Adrenal gland (tissue), 12 donors: ENCODE measurements around the gene NACC2. TPM values are rescaled to one million over a fixed set of nuclear protein-coding genes. Genes with fewer than 3 reads are reported as not detected.
A peak's percentile ranks its signal among the peaks of the same experiment; 100 is the strongest.

ENCODE experiments used
- DNase-seq, 7 donors: peaks; one replicate each; pipeline ENCODE4 v3.0.0-alpha.2; 2019 to 2020
- H3K27ac ChIP-seq, 5 donors: fragments of 200-600 bp; sonication (generic) in 4 of 5; 1 replicate in 3 of 5; 2 replicates in 2 of 5; pipeline versions ENCODE4 v1.5.1 to v1.8.0; 2016 to 2020; ENCODE audit warnings: mild to moderate bottlenecking in 1 of 5
- H3K27me3 ChIP-seq: fragments of 200-600 bp; 2 replicates; pipeline ENCODE4 v1.8.0; 2021
- H3K36me3 ChIP-seq, 2 donors: fragments of 200-600 bp; replicated peaks in 1 of 2; 1 replicate in 1 of 2; 2 replicates in 1 of 2; pipeline versions ENCODE4 v1.5.1 to v1.8.0; 2018 to 2022
- H3K4me1 ChIP-seq, 2 donors: fragments of 200-600 bp; replicated peaks in 1 of 2; 1 replicate in 1 of 2; 2 replicates in 1 of 2; pipeline versions ENCODE4 v1.5.1 to v1.8.0; 2018 to 2021
- H3K4me3 ChIP-seq, 4 donors: fragments of 200-600 bp; sonication (generic) in 3 of 4; one replicate each; pipeline ENCODE4 v1.5.1; 2016 to 2018
- H3K9me3 ChIP-seq, 3 donors: fragments of 200-600 bp; sonication (generic) in 1 of 3; replicated peaks in 1 of 3; 1 replicate in 2 of 3; 2 replicates in 1 of 3; pipeline versions ENCODE4 v1.5.1 to v1.8.0; 2016 to 2021
- POLR2A ChIP-seq, 2 donors: fragments of 450-650 bp; IDR thresholded peaks; one replicate each; pipeline ENCODE4 v1.6.1; 2017; ENCODE audit warnings: antibody characterized with exemption in 2 of 2, mild to moderate bottlenecking in 2 of 2, moderate library complexity in 1 of 2
- WGBS, 4 donors: extraction: QIAGEN DNeasy Blood & Tissue Kit in 2 of 4; methylation state at CpG; one replicate each; pipeline versions ENCODE4 v1.1.5 to v1.1.7; 2013 to 2017; 5-methylcytosine and 5-hydroxymethylcytosine counted together
- intact Hi-C, 2 donors: fragments of 100-400 bp; cut with DNase I; formaldehyde crosslinking; loops; one replicate each; pipeline versions ENCODE4 v1.14.1 to v1.15.0; 2022 to 2023
- polyA plus RNA-seq, 3 donors: library from polyadenylated mRNA; stranded (reverse); fragments of 200-250 nt in 2 of 3; fragments of 350-450 nt in 1 of 3; fragmentation: Illumina TruSeq in 1 of 3; extraction: RNeasy Lipid Tissue Mini Kit (QIAGEN cat#74804) in 1 of 3; gene quantifications; one replicate each; pipeline ENCODE4 v1.2.3, GENCODE V29; 2013 to 2014
- total RNA-seq, 9 donors: library from RNA; depleted of rRNA in 4 of 9; stranded (reverse); fragments of >200 nt in 4 of 9; fragments of 120-200 nt in 1 of 9; fragmentation: NEBNext Ultra II Directional in 1 of 9; extraction: Animal tissue kit (Norgen Biotek cat#: 25700) in 1 of 9; gene quantifications; one replicate each; pipeline versions ENCODE4 v1.1.0 to v1.2.4, GENCODE V29; 2013 to 2023
- TF ChIP-seq, protein P1 (sequence below), 6 experiments: fragments of 450-650 bp in 4 of 6; fragments of 200-600 bp in 2 of 6; sonication (generic) in 1 of 6; IDR thresholded peaks; 1 replicate in 5 of 6; 2 replicates in 1 of 6; pipeline versions ENCODE4 v1.5.1 to v1.8.0; 2016 to 2021; ENCODE audit warnings: antibody characterized with exemption in 6 of 6, mild to moderate bottlenecking in 2 of 6, moderate library complexity in 1 of 6
- donor health status: healthy with polysubstance abuse.
- donor health status: Bipolar disorder and iron deficiency.
- donor health status: DM: yes; HTN: yes; CAD: no.
- donor health status: DM: no; HTN: no; CAD: no.
- donor health status: DM: no; HTN: no; CAD: no.
- donor health status: DM: yes; HTN: yes; CAD: no.

NACC2 gene
- total and polyA plus RNA-seq, 12 donors: 3.3 to 61.0 (median 35.3) TPM

DNA sequence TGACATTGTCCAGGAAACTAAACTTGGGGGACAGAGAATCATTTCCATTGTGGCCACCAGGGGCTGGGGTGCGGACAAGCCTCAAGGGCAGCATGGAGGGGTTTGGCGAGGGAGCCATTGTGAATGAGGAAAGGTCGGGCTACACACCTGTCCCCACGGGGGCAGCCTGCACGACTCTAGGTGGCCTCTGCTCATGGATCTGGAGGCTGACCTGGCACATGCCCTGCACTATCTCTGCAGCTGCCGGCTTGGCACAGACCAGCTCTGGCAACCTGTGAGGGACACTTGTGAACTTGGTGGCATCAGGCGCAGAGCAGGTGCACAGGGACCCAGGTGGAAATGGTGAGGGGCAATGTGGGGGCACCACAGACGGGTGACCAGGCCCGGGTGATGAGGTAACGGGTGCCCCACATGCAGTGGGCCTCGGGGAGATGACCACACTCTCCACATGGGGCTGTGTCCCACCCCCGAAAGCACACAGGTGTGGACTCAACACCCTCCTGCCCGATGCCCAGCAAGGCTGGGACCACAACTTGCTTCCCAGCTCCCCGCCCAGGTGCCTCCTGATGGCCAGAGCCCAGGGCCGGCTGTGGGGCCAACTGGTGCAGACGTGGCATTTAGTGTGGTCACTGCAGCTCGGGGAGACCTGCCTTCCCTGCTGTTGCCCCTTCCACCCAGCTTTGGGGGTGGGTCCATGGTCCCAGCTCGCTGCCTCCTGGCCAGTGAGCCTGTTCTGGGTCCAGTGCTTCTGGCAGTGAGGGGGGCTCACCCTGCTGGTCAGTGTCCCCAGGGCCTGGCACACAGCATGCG is 73.0 kb downstream of the NACC2 start:
- Histone ChIP-seq H3K4me1 (peaks cover 0 to 10% of the 10 kb centered on the region in 2 donors), H3K4me3 (no peak overlapping the region), H3K36me3 (no peaks in the 10 kb centered on the region), H3K27me3 (no peaks in the 10 kb centered on the region), H3K27ac (no peak overlapping the region), H3K9me3 (no peaks in the 10 kb centered on the region)
- intact Hi-C loops: no loop called here
- 87 to 100% (median 92%) methylated on average over 11 to 19 of the region's 19 CpGs for WGBS, 4 donors
- DNase-seq: peak in 4 of 7 donors; percentile 4 to 12 (median 10)
- TF ChIP-seq, protein P1, sequence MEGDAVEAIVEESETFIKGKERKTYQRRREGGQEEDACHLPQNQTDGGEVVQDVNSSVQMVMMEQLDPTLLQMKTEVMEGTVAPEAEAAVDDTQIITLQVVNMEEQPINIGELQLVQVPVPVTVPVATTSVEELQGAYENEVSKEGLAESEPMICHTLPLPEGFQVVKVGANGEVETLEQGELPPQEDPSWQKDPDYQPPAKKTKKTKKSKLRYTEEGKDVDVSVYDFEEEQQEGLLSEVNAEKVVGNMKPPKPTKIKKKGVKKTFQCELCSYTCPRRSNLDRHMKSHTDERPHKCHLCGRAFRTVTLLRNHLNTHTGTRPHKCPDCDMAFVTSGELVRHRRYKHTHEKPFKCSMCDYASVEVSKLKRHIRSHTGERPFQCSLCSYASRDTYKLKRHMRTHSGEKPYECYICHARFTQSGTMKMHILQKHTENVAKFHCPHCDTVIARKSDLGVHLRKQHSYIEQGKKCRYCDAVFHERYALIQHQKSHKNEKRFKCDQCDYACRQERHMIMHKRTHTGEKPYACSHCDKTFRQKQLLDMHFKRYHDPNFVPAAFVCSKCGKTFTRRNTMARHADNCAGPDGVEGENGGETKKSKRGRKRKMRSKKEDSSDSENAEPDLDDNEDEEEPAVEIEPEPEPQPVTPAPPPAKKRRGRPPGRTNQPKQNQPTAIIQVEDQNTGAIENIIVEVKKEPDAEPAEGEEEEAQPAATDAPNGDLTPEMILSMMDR (IDR thresholded peaks at IDR 0.05): no peak
- TF ChIP-seq POLR2A (IDR thresholded peaks at IDR 0.05): no peak

DNA sequence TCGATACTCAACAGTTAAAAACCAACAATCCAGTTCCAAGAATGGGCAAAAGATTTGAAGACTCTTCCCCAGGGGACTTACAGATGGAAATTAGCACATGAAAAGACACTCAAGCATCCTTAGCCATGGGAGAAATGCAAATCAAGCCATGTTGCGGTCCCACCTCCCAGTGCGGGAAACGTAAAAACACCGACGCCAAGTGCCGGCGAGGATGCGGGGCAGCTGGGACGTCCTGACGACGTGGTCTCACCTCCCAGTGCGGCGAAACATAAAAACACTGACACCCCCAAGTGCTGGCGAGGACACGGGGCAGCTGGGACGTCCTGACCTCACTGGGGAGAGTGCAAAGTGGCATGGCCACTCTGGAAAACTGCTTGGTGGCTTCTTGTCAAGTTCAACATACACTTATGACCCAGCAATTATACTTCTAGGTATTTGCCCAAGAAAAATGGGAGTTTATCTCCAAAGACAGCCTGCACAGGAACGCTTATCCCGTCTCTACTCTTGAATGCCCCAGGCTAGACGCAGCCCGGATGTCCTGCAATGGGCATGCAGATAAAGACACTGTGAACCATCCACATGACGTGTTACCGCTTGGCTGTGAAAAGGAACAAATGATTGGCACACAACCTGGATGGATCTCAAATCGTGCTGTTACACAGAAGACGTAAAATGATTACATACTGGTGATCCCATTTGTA is 73.8 kb downstream of the NACC2 start:
- Histone ChIP-seq H3K9me3 (no peaks in the 10 kb centered on the region), H3K4me1 (peaks cover 0 to 10% of the 10 kb centered on the region in 2 donors), H3K27me3 (no peaks in the 10 kb centered on the region), H3K4me3 (no peak overlapping the region), H3K36me3 (no peaks in the 10 kb centered on the region), H3K27ac (no peak overlapping the region)
- intact Hi-C loops: no loop called here
- 88 to 91% (median 89%) methylated on average over 24 to 25 of the region's 25 CpGs for WGBS, 4 donors
- TF ChIP-seq POLR2A (IDR thresholded peaks at IDR 0.05): no peak
- TF ChIP-seq, protein P1 (IDR thresholded peaks at IDR 0.05): no peak
- DNase-seq: peak in 1 of 7 donors; percentile 5

DNA sequence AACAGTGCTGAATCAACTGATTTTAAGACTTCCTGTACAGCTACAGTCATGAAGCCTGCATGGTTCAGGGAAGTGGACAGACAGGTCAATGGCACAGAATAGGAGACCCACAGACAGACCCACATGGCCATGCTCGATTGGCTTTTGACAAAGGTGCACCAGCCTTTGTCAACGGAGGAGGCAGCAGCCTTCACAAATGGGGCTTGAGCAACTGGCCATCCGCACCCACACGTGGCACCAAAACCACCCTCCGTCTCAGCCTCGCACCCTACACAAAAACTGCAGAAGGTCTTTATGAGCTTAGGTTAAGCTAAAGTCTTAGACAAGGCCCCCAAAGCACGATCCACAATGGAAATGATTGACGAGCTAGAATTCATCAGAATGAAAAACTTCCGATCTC is 74.4 kb downstream of the NACC2 start:
- no peak for TF ChIP-seq POLR2A (IDR thresholded peaks at IDR 0.05)
- TF ChIP-seq, protein P1 (IDR thresholded peaks at IDR 0.05): no peak
- peak in 2 of 7 donors; percentile 0 to 7 for DNase-seq
- Histone ChIP-seq H3K27ac (no peak overlapping the region), H3K36me3 (no peaks in the 10 kb centered on the region), H3K4me1 (peaks cover 0 to 10% of the 10 kb centered on the region in 2 donors), H3K9me3 (no peaks in the 10 kb centered on the region), H3K27me3 (no peaks in the 10 kb centered on the region), H3K4me3 (no peak overlapping the region)
- 86 to 90% (median 88%) methylated on average over 9 of the region's 9 CpGs for WGBS, 4 donors
- intact Hi-C loops: no loop called here

DNA sequence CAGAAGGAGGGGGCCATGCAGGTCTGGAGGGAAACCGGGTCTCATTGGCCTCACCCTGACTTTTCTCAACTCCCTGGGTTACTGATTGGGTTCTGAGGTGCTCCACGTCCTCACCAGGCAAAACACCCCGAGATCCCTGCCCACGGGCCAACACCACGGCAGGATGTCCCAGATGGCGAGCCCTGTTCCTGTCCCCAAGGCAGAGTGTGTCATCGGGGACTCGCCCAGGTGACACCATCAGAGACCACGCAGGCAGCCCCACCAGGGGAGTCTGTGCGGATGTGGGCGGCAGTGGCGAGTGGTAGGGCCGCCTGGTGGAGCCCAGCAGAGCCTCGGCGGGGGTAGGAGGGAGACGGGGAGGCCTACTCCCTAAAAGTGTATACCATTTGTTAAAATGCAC is 74.9 kb downstream of the NACC2 start:
- WGBS, 4 donors: 91 to 94% (median 92%) methylated on average over 10 to 16 of the region's 16 CpGs
- H3K27me3 ChIP-seq: no peaks in the 10 kb centered on the region
- H3K4me1 ChIP-seq: peaks cover 0 to 8% of the 10 kb centered on the region in 2 donors

More for the DNA sequence above, 74.9 kb downstream of the NACC2 start:
- peak in 3 of 7 donors; percentile 0 to 11 (median 8) for DNase-seq
- TF ChIP-seq, protein P1 (IDR thresholded peaks at IDR 0.05): no peak
- H3K36me3 ChIP-seq: no peaks in the 10 kb centered on the region
- H3K9me3 ChIP-seq: no peaks in the 10 kb centered on the region
- no peak overlapping the region for H3K4me3 ChIP-seq
- no peak overlapping the region for H3K27ac ChIP-seq
- intact Hi-C loops: no loop called here
